Stomach (tissue), 4 donors: ENCODE data around the gene FAM240A.

ENCODE experiments used
- EP300 ChIP-seq: sonication (generic); formaldehyde crosslinking; IDR thresholded peaks from one replicate; pipeline ENCODE4 v1.6.1; 2017; ENCODE audit warnings: antibody characterized with exemption
- TF ChIP-seq, protein P1 (sequence below), 7 experiments: fragments of 450-650 bp in 4 of 7; fragments of 200-600 bp in 3 of 7; sonication (generic) in 3 of 7; IDR thresholded peaks; one replicate each; pipeline ENCODE4 v1.5.1; 2016 to 2019; ENCODE audit warnings: antibody characterized with exemption in 7 of 7, control low read depth in 2 of 7, mild to moderate bottlenecking in 1 of 7

DNA sequence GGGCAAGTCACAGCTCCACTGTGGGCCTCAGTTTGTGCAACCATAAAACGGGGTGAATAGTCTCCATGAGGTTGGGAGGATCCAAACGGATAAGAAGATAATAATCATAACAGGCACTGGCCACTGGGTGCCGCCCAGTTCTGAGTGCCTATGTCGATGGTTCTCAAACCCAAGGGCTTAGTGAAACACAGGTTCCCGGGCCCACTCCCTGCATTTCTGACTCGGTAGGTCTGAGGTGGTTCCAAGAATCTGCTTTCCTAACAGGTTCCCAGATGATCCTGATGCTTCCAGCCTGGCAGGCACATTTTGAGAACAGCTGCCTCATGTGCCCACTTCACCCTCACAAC is 60.0 kb downstream of the FAM240A start:
- TF ChIP-seq, protein P1, sequence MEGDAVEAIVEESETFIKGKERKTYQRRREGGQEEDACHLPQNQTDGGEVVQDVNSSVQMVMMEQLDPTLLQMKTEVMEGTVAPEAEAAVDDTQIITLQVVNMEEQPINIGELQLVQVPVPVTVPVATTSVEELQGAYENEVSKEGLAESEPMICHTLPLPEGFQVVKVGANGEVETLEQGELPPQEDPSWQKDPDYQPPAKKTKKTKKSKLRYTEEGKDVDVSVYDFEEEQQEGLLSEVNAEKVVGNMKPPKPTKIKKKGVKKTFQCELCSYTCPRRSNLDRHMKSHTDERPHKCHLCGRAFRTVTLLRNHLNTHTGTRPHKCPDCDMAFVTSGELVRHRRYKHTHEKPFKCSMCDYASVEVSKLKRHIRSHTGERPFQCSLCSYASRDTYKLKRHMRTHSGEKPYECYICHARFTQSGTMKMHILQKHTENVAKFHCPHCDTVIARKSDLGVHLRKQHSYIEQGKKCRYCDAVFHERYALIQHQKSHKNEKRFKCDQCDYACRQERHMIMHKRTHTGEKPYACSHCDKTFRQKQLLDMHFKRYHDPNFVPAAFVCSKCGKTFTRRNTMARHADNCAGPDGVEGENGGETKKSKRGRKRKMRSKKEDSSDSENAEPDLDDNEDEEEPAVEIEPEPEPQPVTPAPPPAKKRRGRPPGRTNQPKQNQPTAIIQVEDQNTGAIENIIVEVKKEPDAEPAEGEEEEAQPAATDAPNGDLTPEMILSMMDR (IDR thresholded peaks at IDR 0.05), result no peak
- TF ChIP-seq EP300, result no peak
